ENCODE data around the gene MT2A.
"Not testable (repeated sequence)": the region's sequence is repeated elsewhere in the genome, so short reads cannot be mapped to it uniquely, and the experiment has no call there.

MT2A gene

DNA sequence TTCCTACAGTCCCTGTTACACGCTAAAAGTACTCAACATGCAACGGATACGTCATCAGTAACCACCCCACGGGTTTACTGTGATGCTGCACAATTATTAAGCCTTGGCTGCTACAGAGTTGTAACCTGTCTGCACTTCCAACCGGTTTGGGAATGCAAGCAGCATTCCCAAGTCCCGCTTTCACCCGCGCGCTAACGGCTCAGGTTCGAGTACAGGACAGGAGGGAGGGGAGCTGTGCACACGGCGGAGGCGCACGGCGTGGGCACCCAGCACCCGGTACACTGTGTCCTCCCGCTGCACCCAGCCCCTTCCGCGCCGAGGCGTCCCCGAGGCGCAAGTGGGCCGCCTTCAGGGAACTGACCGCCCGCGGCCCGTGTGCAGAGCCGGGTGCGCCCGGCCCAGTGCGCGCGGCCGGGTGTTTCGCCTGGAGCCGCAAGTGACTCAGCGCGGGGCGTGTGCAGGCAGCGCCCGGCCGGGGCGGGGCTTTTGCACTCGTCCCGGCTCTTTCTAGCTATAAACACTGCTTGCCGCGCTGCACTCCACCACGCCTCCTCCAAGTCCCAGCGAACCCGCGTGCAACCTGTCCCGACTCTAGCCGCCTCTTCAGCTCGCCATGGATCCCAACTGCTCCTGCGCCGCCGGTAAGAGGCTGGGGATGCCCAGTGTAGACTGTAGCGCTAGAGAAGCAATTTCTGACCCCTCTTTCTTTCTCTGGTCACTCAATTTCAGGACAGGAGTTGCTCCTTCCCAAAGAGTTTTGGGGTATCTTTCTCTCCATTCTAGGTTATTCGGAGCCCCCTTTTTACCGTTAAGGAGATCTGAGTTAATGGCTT, at the start of gene MT2A:
Gene MT2A, plus strand, starts transcription at position 542 of the 833 bp plus-strand sequence. Its CDS starts 72 bp downstream, at position 614.
- no peak for FAIRE-seq

DNA sequence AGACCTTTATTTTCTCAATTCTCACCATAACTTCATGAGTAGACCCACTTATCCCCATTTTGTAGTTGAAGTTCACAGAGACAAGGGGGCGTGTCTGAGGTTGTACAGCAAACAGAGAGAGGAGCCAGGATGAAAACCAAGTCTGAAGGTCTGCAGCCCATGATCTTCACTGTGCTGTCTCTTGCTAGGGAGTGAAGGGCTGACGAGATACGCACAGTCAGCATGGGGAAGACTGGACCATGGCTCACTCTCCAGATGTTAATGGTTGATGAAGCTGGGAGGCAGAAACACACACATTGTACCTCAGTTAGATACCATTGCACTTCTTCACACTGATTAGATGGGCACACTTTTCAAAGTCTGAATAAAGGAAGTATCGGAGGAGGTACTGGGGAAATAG, 49.3 kb upstream of the MT2A start:
- FAIRE-seq, result no peak

DNA sequence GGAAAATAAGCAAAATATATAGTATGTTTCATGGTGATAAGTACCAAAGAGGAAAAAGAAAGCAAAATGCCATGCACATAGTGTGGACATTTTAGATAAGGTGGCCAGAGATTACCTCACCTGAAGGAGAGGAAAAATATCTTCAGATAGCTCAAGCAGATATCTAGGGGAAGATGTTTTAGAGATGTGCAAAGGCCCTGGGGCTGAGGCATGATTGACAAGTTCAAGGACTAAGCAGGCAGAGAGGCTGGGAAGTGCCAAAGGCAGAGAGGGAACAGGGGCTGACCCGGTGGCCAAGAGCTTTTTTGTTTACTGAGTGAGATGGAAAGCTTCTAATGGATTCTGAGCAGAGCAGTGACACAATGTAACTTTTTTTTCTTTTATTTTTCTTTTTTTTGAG, 47.9 kb upstream of the MT2A start:
- no peak for FAIRE-seq

DNA sequence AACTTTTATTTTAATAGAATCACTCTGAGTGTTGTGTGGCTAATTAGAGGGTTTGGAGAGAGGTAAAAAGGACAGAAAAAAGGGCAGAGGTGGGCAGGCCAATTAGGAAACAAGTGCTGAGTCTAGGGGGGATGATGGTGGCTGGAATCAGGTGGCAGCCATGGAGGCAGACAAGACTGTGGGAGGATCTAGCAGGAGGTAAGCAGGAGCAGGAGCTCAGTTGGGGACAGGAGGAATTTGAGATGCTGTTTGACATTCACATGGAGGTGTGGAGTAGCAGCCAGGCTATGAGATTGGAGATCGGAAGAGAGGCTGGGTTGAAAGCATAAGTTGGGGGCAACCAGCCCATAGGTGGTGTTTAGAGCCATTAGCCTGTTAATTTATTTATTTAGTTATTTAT, 47.3 kb upstream of the MT2A start:
- no peak for FAIRE-seq

DNA sequence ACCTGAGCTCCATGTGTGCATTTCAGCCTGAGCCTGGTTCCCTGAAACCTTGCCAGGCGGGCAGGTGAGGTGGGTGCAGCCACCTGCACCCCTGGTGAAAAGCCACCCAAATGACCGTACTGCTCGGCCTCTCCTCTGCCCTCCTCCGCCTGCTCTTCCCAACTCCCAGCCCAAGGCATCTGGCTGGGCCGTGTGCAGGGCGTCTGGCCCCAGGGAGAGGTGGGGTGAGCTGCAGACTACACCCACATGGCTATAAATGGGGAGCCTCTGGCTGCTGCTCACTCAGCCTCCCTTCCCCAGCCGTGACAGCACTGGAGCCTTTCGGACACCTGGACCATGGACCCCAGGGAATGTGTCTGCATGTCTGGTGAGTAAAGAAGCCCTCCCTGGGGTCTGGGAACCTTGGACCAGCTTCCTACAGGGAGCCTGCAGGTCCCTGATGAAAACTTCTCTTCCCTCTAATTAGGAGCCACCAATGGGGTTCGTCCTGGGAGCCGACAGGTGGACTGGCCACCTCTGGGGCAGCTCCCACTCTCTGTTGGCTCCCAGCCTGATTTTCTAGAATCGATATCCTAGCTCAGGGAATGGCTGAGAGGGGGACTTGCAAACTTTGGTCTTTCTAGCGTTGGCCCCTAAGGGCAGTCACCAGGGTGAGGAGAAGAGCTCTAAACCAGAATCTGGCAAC, 43.4 kb upstream of the MT2A start, which contains the start of gene MT4:
Gene MT4, plus strand, starts transcription at position 281 of the 685 bp plus-strand sequence. Its CDS starts 56 bp downstream, at position 337.
- FAIRE-seq, result no peak

DNA sequence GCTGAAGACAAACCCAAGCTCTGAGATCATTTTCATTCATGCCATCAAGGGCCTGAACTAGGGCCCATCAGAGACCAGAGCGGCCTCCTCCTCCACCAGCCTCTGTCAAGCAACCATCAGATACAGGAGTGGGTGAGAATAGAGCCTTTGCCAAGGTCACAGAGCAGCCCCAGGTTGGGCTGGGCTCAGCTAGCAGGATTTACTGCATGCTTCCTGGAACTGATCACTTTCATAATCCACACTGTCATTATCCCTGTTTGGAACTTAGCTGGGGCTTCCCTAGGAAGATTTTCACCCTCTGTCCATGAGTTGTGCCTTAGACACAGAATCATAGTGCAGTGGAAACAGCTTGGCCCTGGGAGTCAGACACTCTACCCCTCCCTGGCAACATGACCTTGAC, 38.4 kb upstream of the MT2A start:
- FAIRE-seq, result no peak

DNA sequence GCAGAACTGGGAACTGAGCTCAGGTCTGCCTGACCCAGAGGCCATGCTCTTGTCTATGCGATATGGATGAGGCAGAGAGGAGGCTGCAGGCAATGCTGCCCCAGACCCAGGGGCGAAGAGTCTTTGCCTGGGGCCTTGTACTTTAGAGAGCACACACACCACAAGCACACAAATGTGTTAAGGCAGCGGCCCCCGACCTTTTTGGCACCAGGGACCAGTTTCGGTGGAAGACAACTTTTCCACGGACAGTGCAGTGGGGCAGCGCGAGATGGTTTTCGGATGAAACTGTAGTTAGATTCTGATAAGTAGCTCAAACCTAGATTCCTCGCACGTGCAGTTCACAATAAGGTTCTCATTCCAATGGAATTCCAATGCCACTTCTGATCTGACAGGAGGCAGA, 36.9 kb upstream of the MT2A start:
- no peak for FAIRE-seq

DNA sequence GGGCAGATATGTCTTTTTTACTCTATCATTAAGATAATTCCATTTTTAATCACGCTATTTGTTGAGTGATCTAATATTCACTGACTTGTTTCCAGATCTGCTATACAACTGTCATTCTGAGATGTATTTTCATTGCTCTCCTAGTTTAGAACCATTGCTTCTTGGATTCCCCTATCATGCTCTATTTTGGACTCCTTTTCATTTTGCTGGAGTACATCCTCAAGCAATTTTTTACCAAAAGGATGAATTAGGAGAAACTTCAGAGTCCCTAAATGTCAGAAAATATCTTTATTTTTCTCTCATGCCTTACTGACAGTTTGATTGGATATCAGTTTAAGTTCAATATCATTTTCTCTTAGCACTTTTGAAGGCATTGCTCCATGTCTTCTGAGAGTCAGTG, 33.8 kb upstream of the MT2A start:
- no peak for FAIRE-seq

DNA sequence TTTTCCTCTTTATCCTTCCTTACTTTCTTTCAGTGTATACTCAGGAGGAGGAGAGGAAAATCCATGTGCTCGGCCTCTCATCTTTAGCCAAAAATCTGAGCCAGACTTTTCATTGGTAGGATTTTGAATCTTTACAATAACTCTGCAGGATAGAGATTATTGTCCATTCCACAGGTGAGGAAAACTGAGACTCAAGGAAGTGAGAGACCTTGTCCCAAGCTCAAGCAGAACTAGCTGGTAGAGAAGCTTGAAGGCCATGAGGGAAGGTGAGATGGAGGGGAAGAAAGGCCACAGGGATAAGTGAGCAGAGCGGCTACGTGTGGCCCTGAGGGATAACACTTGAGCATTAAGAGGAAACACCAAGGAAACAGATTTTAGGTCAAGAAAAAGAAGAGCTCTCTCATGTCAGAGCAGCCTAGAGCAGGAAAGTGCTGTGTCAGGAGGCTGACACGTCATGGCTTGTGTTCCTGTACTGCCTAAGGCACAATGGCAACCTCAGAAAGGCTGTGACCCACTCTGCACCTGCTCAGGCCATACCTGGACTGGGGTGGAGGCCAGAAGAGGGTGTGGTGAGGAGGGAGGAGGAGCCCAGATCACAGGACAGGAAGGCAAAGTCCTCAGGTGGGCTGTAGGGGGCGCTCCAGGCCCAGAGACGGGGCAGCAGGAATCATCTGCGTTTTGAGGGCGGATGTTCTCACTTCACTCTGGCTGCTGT, 31.6 kb upstream of the MT2A start:
- FAIRE-seq, result no peak

DNA sequence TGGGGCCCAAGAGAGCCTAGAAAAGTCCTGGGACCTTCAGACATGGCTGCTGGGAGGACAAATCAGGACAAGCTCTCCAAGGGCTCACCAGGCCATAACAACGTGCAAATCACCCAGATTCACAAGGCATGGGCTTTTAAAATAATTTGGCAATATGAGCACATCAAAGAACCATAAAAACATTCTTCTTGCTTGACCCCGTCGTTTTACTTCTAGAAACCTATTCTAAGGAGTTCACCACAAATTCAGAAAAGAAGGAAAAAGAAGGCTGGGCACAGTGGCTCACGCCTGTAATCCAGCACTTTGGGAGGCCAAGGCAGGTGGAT, 31.1 kb upstream of the MT2A start:
- FAIRE-seq, result no peak

DNA sequence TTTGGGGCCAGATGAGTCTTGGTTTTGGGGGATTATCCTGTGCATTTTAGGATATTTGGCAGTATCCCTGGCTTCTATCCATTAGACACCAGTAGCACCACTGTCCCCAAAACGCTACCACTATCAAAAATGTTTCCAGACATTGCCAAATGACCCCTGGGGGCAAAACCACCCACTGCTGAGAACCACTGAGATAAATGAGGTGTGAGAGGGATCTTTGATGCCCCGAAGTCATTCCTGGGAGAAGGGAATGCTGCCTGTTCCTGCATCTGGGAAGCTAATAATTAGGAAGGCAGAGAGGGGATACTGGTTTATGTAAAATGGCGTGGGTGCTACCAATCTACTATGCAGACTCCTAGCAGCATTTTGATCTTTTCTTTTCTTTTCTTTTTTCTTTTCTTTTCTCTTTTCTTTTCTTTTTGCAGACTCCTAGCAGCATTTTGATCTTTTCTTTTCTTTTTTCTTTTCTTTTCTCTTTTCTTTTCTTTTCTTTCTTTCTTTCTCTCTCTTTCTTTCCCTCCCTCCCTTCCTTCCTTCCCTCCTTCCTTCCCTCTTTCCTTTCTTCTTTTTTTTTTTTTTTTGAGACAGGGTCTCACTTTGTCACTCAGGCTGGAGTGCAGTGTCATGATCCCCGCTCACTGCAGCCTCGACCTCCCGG, 27.9 kb upstream of the MT2A start:
- FAIRE-seq, result no peak

DNA sequence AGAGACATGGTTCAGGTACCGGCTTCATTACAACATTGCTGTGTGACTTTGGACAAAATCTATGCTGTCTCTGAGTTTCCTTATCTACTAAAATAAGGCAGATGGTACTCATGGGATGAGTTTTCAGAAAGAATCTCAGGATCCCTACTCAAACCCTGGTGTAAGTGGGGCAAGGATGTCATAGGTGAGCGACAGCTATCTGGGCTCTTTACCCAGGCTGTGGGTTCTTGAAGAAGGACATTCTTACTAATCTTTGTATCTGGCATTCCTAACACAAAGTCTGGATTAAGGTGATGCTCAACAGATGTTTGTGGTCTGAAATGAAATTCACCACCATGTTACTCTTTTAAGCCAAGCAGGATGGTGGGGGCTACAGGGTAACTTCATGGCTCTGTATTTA, 25.5 kb upstream of the MT2A start:
- not testable (repeated sequence) for FAIRE-seq

DNA sequence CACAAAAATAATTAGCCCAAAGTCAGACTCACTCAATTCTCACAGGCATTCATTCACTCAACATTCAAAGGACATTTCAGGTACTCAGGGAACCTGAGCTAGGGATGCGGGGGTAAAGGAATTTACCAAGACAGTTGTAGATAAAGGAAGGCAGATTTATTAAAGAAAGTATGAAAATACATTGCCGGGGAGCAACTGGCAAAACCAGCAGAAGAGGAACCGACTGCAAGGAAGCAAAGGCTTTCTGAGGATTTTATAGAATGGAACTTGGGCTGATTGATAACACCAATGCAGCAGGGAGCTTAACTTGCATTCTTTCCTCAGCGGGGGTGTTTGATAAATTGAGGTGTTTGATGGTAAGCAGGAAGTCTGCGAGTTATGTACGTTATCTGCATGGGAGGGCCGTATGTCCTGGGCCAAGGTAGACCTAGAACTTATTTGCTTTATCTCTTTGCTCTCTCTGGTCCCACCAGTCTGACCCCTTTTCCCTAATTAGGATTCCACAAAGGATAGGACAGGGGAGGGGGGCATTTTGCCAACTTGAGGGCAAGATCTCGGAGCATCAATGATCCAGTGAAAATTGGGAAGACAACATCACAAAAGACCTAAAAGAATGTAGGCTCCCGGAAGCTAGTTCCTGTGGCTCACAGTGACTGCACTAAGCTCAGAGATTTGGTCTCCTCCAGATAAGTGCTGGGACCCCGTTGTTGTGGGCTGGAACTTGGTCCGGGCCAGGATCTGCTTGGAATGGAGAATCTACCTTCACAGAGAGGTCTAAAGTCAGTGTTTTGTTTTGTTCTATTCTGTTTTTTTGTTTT, 24.8 kb upstream of the MT2A start:
- FAIRE-seq, result no peak

DNA sequence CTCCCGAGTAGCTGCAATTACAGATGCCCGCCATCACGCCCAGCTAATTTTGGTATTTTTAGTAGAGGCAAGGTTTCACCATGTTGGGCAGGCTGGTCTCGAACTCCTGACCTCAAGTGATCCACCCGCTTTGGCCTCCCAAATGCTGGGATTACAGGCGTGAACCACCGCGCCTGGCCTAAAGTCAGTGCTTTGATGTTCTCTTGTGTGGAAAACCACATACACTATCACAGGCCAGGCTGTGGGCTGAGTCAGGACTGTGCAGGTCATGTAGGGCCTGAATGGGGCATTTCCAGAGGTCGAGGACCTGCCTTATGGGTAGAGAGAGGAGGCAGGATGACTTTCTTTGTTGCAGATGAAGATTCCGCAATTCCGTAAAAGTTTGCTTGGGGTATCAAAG, 24.1 kb upstream of the MT2A start:
- no peak for FAIRE-seq

DNA sequence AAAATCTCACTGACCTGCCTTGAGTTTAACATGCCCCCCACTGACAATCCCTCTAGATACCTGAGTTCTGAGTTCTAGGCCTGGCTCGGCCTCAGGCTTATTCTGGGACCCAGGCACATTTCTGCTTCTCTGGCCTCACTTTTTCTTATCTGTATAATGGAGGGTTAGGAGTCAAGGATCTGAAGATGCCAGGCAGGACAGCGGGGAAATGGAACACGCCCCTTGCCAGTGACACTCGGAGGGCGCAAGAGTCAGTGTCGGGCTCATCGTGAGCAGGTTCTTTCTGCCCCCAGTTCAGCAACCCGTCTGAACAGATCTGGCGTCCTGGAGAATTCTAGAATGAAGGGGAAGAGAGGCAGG, 19.6 kb upstream of the MT2A start:
- FAIRE-seq, result no peak

DNA sequence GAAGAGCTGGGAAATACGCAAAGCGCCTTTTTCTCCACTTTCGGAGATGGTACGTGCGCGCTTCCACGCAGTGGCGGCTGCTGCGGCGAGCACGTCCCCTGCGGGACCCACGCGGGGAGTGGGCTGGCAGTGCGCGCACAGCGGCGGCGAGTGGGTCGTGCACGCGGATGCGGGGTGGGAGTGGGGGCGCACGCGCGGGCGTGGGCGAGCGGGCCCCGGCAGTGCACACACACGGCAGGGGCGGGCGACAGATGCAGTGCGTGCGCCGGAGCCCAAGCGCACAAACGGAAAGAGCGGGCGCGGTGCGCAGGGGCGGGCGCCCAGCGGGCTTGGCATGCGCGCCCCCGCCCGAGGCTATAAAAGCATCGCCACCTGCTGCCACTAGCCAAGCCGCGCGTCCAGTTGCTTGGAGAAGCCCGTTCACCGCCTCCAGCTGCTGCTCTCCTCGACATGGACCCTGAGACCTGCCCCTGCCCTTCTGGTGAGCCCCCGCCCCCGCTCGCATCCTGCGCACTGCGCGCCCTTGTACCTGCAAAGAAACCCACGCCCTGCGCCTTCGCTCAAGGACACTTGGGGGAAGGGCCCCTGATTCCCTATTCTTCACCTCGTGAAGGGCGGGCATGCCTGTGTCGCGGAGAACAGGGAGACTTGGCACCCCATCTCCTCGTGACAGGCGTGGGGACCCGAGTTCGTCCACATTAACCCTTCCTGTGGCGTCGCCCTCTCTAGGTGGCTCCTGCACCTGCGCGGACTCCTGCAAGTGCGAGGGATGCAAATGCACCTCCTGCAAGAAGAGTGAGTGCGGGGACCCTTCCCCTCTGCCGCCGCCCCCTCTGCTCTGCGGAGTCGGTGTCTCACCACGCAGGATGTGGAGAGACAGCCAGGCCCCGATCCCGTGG, 19.0 kb upstream of the MT2A start, which contains the start of gene MT3:
Gene MT3, plus strand, starts transcription at position 388 of the 899 bp plus-strand sequence. Its CDS starts 63 bp downstream, at position 451.
- FAIRE-seq, result no peak

DNA sequence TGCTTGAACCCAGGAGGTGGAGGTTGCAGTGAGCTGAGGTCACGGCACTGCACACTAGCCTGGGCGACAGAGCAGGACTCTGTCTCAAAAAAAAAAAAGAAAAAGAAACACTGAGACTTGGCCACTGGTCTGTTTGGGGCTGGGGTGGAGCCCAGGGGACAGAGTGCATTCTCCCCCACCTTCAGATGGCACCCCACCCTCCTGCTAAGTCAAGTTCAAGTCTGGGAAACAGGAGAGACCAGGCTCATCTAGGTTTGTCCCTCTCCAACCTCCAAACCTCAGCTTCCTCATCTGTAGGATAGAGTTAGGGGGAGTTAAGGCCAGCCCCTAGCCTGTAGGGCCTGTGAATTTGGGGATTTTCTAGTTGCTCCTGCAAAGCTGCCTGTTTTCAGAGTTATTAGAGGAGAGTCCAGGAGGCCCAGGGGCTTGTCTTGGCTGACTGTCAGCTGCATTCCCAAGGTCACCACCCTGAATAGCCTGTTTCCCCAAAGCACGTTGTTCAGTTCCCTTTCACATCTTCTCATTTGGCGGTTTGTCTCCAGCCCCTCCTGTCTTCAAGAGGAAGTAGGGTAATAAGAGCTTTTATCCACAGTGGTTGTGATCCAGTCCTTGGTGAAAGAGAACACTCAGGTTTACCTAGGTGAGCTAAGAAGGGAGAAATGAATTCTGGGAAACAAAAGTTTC, 16.9 kb upstream of the MT2A start:
- FAIRE-seq, result no peak

DNA sequence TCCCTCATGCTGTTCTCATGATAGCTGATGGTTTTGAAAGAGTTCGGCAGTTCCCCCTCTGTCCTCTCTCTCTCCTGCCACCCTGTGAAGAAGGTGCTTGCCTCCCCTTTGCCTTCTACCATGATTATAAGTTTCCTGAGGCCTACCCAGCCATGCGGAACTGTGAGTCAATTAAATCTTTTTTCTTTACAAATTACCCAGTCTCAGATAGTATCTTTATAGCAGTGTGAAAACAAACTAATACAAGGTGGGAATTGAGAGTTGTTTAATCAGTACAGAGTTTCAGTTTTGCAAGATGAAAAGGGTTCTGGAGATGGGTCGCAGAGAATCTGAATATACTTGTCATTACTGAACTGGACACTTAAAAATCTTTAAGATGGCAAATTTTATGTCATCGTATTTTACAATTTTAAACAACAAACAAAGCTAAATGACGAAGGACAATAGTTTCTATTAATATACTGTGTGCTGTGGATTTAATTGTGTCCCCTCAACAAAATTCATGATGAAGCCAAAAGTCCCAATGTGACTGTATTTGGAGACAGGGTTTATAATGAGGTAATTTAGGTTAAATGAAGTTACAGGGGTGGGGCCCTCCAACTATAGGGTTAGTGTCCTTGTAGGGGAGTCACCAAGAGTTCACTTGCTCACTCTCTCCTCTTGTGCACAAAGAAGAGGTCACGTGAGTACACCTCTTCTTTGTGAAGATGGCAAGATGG, 14.7 kb upstream of the MT2A start:
- FAIRE-seq, result no peak

DNA sequence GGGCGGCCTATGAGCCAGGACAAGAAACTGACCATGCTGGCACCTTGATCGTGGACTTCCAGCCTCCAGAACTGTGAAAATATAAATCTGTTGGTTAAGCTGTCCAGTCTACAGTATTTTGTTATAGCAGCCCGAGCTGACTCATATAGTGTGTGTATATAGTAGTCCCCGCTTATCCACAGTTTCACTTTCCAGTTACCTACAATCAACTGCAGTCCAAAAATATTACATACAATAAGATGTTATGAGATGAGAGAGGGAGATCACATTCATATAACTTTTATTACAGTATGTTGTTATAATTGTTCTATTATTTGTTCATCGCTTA, 14.1 kb upstream of the MT2A start:
- no peak for FAIRE-seq

DNA sequence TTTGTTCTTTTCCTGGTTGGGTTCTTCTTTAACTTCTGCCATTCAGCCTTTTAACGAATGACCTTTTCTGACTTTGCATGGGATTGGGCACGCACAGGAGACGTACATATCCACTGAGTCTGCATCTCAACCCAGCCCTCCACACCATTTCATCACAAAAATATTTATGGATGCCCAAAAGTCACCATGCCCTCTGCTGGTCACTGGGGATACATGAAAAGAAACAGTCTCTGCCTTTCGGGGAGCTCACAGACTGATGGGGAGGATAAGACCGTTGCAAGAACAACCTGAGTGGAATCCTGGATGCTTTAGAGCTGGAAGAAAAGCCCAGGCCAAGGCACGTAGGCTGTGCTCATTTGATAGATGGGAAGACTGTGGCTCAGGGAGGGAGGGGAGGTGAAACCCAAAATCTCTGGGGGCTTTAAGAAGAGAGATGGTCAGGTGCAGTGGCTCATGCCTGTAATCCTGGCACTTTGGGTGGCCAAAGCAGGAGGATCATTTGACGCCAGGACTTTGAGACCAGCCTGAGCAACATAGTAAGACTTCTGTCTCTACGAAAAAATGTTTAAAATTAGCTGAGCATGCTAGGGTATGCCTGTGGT, 7.9 kb upstream of the MT2A start:
- no peak for FAIRE-seq
